ENCODE data around the gene CCER1.

DNA sequence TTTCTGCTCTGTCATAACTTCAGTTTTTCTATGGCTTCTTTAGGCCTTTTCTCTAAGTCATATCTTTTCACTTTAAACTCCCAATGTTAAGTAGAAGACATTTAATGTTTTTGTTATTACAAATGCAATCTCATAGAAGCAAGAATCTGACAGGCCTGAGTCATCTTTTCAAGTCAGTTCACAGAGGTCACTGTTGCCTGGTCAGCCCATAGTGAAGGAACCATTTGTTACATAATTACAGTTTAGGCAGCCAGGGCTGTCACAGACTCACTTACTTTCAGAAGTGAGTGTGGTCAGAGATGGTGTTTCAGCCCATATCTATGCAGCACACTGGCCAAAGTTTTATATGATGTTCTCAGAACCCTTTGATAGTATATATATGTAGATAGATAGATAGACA lies 46.5 kb downstream of the CCER1 start:
- TF ChIP-seq, protein P1, sequence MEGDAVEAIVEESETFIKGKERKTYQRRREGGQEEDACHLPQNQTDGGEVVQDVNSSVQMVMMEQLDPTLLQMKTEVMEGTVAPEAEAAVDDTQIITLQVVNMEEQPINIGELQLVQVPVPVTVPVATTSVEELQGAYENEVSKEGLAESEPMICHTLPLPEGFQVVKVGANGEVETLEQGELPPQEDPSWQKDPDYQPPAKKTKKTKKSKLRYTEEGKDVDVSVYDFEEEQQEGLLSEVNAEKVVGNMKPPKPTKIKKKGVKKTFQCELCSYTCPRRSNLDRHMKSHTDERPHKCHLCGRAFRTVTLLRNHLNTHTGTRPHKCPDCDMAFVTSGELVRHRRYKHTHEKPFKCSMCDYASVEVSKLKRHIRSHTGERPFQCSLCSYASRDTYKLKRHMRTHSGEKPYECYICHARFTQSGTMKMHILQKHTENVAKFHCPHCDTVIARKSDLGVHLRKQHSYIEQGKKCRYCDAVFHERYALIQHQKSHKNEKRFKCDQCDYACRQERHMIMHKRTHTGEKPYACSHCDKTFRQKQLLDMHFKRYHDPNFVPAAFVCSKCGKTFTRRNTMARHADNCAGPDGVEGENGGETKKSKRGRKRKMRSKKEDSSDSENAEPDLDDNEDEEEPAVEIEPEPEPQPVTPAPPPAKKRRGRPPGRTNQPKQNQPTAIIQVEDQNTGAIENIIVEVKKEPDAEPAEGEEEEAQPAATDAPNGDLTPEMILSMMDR (IDR thresholded peaks at IDR 0.05): no peak
- no peak for TF ChIP-seq POLR2A (IDR thresholded peaks at IDR 0.05)

All from adrenal gland (tissue), 5 donors.